NCI-H226 (cell line): ENCODE data around the gene SPOCK1.

Experiments
- DNase-seq: peaks from one replicate; pipeline ENCODE4 v3.0.0-alpha.2; 2015

The SPOCK1 gene

DNA sequence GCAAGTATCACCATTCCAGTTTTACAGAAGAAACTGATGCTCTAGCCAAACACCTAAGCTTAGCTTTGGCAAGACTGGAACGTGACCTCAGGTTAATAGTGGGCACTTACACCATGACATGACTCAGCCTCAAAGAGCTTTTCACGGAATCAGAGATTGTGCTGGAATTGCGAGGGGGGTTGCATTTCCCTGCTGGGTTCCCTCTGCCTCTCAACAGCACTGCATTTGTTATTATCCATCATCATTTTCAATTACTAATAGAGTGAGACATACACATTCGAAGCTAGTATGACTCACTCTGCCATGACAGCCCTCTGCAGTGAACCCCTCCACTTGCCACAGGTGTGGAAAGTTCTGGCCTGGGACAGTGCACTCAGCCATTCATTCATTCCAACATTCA, 8.0 kb downstream of the SPOCK1 start:
- no peak for DNase-seq

DNA sequence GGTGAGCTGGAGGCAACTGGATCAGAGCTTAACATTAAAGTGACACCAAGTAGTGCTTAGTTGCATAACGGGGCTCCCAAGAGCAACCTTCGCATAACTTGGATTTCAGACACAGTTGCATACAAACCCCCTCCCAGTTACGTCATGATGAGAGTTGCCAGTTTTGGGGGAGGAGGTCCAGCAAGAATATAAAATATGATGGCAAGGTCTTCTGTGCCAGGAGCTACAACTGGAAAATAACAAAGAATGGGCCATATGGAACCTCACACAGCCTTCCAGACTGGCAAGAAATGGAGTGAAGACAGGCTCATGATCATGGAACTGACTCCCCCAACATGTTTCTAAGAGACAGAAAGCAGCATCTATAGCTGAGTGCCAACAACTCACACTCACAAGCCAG, 8.5 kb downstream of the SPOCK1 start:
- DNase-seq = no peak

DNA sequence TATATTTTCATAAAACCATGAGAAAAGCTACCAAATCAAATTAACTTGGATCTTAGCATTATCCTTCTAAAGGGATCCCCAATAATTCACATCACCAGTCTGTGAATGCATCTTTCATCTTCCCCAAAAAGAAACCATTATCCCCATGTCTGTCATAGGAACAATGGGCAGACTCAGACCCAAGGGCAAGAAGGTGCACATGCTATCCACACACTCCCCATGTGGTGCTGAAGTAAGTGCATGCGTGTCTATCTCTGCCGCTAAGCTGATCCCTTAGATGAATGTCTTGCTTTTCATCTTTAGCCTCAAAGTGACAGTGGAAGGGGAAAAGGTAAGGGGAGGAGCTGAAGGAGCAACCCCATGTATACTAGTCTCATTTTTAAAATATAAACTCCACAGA, 10.2 kb downstream of the SPOCK1 start:
- DNase-seq = no peak

DNA sequence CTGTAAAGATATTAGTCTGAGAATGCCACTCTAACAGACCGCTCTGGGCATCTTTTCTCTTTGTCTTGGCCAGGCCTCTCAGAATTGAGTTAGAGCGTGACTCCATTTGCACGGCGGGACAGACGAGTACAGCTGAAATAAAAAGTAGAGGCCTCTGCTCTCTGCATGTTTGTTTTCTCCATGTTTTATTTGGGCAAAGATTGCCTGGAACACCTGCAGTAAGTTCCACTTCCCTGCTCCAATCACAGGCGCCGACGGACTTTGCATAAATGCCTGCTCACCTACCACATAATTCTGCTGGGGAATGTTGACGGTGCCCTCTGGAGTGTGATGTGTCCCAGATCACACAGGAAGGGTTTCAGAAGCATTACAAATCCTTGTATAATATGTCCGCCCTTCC, 10.6 kb downstream of the SPOCK1 start:
- no peak for DNase-seq

DNA sequence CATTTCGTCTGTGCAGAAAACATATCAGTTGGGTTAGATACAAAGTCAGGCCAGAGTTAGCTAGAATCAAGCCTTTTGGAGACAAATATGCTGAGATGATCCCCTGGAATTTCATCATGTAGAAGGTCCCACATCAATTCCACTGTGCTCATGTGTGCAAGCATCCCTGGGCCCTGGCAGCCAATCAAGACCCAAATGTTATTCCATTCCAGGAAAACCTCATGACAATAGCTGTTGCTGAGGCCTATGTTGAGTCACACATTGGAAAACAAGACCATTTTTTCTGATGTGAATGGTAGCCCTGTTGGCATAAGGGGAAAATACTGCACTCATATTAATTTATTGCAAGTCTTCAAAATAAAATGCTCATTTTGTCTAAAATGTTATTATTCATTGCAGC, 11.5 kb downstream of the SPOCK1 start:
- DNase-seq = no peak

DNA sequence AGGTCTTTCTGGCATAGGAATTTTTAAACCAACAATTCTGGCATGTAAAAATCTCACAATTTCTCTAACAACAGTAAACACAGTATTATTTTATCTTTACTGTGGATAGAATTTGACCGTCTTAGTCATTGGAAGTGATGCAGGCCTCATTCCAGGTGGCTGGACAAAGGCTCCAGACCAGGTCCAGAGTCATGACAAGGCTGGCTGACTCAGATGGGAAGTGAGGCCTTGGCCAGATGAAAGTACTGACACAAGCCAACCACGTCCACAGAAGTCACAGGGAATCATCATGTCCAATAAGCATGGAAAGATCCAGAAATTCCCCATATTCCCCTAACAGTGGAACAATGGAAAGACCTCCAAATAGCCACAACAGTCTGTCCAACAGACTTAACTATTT, 12.4 kb downstream of the SPOCK1 start:
- no peak for DNase-seq

DNA sequence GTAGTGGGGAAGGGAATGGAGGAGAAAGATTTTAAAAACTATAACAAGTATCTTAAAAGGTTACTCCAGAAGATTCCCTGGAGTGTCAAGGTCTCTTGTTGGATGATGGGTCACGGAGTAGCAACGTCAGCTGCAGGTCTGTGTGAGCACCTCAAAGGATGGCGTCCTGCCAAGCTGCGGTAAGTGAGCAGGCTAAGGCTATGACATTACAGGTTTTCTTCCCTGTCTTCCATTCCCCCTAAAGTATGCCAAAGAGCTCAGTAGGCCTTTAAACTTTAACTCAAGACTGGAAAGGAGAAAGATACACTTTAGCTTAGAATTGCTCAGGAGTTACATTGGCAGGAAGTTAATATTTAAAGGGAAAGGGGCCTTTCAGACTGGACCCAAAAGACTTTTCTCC, 17.5 kb downstream of the SPOCK1 start:
- DNase-seq = no peak

DNA sequence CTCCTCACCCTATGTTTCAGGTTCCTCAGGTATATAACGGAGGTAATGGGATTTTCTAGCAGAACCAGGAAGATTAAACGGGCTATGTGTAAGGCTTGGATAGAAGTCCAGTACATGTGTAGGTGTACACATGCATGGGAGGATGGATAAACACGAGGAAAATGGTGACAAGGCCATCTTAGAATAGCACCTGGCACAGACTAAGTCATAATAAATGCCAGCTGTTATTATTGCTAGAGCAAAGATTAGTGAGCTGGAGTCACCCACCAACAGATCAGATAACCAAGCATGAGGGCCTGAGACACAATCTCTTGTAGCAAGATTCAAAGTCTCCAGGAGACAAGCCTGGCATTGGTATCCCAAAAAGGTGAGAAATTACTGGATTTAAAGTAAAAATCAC, 21.1 kb downstream of the SPOCK1 start:
- DNase-seq = no peak

DNA sequence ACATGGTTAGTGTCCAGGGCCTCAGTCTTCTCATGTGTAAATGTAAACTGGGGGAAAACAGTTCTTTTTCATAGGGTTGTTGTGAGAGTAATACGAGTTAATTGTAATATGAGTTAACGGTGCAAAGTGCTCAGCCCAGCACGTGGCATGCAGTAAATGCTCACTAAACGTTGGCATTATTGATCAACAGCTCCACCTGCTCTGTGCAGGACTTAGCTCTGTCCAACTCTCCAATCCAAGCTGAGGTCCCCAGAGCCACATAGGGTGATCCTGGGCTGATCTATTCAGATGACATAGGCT, 28.3 kb downstream of the SPOCK1 start:
- DNase-seq = no peak

DNA sequence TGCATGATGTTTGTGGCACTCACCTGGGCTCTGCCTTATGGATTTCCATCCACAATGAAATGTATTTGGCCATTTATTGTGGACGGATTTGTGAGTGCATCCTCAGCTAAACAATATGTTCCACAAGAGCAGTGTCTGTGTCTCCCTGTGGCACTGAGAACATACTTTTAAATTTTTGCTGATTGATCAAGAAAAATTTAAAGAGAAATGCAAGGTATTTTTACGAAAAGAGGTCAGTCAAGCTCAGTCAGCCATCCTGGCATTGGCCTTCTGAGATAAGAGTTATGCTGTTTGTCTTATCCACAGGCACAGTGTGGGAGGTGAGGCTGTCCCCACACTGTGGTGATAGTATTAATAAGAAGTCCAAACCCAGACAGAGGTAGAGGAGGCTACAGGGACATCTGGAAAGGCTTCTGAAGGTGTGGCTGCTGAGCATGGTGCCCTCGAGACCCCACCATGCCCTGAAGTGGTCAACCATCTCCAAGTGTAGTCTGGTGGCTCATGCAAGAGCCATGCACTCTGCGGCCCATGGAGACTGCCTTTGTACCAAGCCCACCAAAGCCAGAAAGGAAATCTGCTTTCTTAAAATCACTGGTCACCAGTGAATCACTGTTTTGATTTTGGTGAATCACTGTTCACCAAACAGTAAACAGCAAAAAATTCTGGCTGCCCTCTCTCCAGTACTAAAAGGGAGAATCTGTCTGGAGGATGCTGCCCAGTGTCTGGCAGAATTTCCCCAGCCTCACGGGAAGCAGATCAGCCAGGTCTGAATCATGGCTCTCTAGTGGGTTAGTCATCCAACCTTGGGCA, 28.8 kb downstream of the SPOCK1 start:
- DNase-seq = peak; percentile 79

DNA sequence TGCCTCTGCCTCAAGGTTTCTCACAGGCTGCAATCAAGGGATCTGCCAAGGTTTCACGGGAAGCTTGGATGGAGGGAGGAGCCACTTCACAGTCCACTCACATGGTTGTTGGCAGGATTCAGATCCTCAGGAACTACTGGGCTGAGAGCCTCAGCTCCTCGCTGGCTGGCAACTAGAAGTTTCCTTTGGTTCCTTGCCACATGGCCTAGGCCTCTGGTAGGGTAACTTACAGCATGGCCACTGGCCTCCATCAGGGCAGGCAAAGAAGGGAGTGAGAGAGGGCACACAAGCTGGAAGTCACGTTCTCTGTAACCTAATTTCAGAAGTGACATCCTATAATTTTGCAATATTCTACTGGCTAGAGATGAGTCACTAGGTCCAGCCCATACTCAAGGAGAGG, 32.2 kb downstream of the SPOCK1 start:
- DNase-seq = no peak

DNA sequence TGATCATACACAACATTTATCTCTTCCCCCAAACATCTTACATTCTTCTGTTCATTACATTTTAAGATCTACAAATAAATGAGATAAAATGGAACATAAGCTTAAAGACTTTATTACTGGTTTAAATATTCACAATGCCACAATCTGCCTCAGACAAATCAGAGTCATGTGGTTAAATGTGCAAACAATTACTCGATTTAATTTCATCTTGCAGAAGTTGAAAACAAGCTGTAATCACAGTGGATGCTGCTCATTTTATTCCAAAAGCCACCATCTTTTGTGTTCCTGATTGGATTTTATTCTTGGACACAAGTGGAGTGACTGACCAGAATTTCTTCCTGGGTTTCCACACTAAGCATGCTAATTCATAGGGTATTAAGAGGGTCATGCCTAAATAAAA, 33.2 kb downstream of the SPOCK1 start:
- no peak for DNase-seq

DNA sequence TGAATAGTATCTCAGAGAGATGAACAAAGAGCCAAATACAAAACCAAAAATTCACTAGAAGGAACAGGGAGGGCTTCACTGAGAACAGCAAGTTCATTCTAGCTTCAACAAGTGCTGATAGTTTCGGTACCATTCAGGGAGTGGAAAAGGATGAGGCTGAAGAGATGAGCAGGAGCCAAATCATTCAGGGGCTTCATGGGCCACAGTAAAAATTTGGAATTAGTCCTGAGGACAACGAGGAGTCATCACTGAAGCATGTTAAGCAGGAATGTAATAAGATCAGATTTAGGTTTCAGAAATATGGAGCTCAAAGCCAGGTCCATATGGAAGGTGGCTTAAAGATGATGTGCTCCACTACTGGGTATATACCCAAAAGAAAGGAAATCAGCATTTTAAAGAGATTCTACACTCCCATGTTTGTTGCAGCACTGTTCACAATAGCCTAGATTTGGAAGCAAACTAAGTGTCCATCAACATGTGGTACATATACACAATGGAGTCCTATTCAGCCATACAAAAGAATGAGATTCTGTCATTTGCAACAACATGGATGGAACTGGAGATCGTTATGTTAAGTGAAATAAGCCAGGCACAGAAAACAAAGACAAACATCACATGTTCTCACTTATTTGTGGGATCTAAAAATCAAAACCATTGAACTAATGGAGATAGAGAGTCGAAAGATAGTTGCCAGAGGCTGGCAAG, 36.2 kb downstream of the SPOCK1 start:
- DNase-seq = no peak

DNA sequence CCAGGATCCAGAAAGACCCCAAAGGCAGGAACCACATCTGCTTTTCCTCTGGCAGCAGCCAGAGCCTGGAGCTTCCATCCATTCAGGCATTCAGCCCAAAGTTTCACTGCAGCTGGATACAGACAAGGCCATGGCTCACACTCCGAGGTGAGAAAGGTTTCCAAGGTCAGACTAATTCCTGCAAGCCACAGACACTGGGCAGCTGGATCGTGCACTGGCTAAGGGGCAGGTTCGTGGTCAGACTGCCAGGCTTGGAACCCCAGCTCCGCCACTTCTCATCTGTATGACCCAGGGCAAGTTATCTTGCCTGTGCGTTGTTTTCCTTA, 36.9 kb downstream of the SPOCK1 start:
- no peak for DNase-seq

DNA sequence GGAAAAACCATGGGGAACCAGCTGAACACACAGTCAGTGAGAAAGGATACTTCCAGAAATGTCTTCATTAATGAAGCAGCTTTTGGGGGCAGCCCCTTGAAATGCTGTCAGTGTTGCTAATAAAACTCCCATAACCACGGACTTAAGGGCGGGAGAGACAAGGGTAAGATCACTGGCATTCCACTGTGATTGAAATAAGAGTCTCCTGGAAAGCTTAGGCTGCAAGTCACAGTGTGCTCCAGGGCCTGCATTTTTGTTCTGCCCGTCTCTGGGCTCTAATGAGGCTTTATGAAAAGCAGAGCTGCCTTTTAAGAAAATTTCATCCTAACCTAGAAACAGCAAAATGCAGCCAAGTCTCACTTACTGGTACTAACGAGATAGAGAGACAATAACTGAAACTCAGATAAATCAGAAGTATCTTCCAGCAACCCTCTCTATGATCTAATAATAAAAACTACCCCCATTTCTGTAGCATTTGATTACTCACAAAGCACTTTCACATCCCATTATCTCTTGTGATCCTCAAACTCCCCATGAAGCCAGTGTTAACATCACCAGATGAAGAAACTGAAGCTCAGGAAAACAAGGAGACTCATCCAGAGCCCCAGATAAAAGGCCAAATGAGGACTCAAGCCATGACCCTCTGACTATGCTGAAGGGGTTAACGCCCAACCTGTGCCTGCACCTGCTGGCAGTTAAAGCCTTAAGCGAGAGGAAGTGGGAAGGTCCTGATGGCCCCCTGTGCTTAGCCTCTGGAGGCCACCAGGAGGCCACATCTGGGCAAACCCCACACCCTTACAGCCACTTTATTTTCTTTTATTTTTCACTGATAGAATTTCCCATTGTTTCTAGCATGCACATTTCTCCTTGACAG, 37.5 kb downstream of the SPOCK1 start:
- no peak for DNase-seq

DNA sequence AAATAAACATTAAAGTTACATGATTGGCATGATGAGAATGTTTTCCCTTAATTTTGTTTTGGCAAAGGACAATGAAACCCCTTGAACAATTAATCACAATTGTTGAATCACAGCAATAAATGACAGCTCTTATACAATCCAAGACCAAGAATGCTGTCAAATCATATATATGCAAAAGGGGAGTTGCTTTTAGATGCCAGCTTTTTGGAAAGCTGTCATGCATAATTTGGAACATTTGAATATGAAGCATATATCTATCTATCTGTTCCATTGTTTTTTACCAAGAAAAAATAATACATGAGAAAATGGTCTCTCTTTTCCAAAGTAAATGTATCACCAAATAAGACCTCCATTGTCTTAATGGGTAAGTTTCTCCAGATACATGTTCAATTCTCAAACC, 44.5 kb downstream of the SPOCK1 start:
- DNase-seq = no peak

DNA sequence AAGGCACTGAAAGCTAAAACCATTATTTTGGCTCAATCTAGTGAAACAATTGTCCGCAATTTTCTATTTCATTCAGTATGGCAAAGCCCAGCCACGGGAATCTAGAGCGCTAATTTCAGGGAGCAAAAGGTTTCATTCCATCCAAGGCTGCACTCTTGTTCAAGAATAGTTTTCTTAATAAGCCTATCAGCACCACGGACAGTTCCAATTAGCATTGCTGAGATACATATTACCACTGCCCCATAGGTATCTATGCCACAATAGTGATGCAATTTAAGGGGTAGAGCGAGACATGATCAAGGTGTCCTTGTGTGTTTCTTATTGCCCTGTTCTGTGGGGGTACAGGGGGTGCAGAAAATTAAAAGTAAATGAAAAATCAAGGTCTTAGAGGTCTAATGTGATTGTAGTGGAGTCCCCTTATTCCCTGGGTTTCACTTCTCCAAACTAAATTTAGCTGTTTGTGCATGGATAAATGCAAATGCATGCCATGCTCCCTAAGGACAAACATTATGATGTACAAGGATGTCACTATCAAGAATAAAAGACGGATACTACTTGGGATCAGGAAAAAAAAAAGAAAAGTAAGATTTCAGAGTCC, 45.5 kb downstream of the SPOCK1 start:
- DNase-seq = peak; percentile 21

DNA sequence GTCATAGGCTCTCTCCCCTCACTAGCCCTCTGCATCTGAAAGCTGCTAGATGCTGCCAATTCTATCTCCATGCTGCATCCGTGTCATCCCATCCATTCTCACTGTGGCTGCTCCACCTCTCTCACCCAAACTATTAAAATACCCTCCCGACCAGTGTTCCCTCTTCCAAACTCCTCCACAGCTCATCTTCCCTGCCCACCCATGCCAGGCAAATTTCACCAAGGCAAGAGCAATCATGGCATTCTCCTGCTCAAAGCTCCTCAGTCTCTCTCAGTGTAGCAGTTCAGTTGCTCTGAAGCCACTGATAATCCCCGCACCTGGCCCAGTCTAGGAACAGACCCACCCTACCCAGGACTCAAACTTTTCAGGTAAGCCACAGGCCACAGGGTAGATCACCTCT, 48.4 kb downstream of the SPOCK1 start:
- no peak for DNase-seq

DNA sequence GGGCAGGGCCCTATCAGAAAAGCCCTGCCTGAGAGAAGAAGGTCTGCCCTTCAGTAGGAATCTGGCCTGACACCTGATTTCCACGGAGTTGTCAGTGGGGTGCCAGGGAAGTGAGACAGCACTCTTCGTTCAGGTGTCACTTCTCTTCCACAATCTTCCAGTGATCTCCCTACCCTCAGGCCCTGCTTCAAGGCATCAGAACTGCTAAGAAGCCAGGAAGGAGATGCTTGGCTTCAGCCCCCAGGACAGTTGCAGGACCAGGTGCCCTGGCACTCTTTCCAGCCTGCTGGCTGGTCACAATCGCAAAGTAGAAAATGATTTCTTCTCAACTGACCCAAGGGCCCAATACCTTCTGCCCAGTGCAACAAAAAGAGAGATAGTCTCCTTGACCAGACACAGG, 50.3 kb downstream of the SPOCK1 start:
- no peak for DNase-seq

DNA sequence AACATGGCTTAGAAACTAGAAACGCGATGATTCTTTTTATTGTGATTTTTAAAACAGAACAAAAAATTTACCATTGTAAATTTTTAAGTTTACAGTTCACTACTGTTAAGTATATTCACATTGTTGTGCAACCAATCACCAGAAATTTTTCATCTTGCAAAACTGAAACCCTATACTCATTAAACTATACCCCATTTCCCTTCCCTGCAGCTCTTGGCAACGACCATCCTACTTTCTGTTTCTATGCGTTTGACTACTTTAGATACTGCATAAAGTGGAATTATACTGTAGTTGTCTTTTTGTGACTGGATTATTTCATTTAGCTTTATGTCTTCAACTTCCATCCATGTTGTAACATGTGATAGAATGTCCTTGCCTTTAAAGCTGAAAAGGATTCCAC, 52.5 kb downstream of the SPOCK1 start:
- no peak for DNase-seq

DNA sequence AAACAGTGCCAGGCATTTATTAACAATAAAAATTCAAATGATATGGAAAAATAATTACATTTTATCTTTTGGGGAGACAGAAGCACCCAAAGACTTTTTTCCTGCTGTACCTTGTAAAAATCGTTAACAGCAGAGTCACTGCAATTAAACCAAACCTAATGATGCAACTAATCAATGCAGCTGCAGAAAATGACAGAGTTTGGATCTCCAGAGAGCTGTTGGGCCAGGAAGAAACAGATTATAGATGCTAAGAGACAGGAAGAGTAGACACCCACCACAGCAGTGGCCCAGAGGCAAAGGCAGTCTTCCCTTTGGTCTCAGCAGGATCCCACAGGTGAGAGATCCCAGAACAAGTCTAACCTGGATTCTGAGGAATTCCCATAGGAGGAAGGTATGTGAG, 53.0 kb downstream of the SPOCK1 start:
- no peak for DNase-seq

DNA sequence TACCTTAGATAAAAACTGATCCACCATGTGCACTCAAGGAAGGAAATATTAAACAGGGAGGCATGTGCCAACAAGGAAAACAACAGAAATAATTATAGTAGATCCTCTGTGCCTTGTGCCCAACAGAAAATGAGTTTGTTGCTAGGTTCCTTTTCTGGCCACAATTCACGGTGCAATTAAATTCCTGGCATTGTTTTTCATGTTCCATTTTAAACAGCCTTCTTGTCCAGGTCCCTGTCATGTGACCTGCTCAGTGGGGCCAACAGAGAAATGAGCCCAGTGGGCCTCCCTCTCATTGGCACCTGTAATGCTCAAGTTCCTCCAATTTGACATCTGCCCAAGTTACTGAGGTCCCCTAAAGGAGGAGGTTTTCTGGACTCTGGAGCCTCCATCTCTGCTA, 56.5 kb downstream of the SPOCK1 start:
- DNase-seq = no peak

DNA sequence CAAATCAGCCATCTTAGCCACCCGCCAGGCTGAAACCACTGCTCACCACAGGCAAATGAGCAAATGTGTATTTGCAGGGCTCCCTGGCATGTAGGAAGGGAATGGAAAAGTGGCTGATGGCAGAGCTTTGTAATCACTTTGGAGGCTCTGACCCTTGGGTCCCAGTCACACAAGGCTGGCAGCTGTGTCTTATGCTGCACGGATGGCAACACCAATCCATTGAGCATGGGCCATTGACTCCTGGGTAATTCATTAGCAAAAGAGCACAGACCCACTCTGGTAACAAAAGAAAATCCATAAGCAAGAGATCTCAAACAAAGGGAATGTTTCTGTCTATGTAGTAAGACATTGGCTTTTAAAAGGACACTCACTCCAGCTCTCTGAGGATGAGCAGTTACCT, 57.6 kb downstream of the SPOCK1 start:
- DNase-seq = no peak

DNA sequence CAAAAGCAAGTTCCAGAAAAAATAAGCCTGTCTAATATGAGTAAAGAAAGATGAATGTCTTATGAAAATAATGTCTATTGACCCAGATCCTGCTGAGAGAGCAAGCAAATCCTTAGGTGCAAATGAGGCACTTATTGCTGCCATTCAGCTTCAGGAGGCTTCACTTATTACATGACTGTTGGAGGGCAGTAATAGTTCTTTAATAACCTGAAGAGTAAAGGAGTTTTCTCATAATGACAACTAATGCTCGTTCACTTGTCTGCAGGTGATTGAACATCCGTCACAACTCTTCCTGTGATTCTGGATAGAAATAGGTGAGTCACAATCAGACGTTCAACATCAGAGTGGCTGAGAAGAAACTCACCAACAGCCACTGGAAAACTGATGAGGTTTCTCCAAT, 58.3 kb downstream of the SPOCK1 start:
- DNase-seq = no peak
